Right lobe of liver (tissue), 6 donors: Measurements from ENCODE around the gene PAX6. TPM values are rescaled to one million over a fixed set of nuclear protein-coding genes. Genes with fewer than 3 reads are reported as not detected.

ENCODE experiments used
- ATAC-seq, 4 donors: fragments of 200-7000 bp; cut with Tn5 transposase; one replicate each; pipeline ENCODE4 v1.9.1; 2020; ENCODE audit warnings: mild to moderate bottlenecking in 4 of 4, moderate library complexity in 4 of 4
- DNase-seq, 3 donors: peaks; one replicate each; pipeline ENCODE4 v3.0.0-alpha.2; 2020
- H3K27ac ChIP-seq, 3 donors: fragments of 200-600 bp; one replicate each; pipeline ENCODE4 v1.8.0; 2022
- H3K27me3 ChIP-seq, 2 donors: fragments of 200-600 bp; one replicate each; pipeline ENCODE4 v1.8.0; 2022
- H3K36me3 ChIP-seq, 4 donors: fragments of 200-600 bp; sonication (generic) in 1 of 4; one replicate each; pipeline versions ENCODE4 v1.5.1 to v1.8.0; 2017 to 2022; ENCODE audit warnings: control low read depth in 1 of 4
- H3K4me1 ChIP-seq, 4 donors: fragments of 200-600 bp; sonication (generic) in 1 of 4; one replicate each; pipeline versions ENCODE4 v1.5.1 to v1.8.0; 2017 to 2022; ENCODE audit warnings: control low read depth in 1 of 4
- H3K4me3 ChIP-seq, 3 donors: fragments of 200-600 bp; one replicate each; pipeline ENCODE4 v1.8.0; 2022
- H3K9me3 ChIP-seq, 4 donors: fragments of 200-600 bp; sonication (generic) in 1 of 4; one replicate each; pipeline versions ENCODE4 v1.5.1 to v1.8.0; 2017 to 2022; ENCODE audit warnings: control low read depth in 1 of 4
- CTCF ChIP-seq, 4 donors: fragments of 200-600 bp in 3 of 4; fragments of 450-650 bp in 1 of 4; IDR thresholded peaks; one replicate each; pipeline versions ENCODE4 v1.5.1 to v1.8.0; 2016 to 2022; ENCODE audit warnings: antibody characterized with exemption in 4 of 4, mild to moderate bottlenecking in 2 of 4
- POLR2A ChIP-seq: fragments of 450-650 bp; IDR thresholded peaks from one replicate; pipeline ENCODE4 v1.6.1; 2017; ENCODE audit warnings: antibody characterized with exemption, mild to moderate bottlenecking
- WGBS: methylation state at CpG from one replicate; pipeline ENCODE4 v1.1.6; 2018; ENCODE audit warnings: low coverage, low lambda C conversion rate; ENCODE audit not compliant: insufficient coverage; ENCODE audit errors: missing lambda C conversion rate; 5-methylcytosine and 5-hydroxymethylcytosine counted together
- intact Hi-C, 2 donors: fragments of 100-400 bp; cut with DNase I; formaldehyde crosslinking; loops; one replicate each; pipeline versions ENCODE4 v1.11.2 to v1.14.1; 2022
- total RNA-seq, 6 experiments: library from RNA; depleted of rRNA in 2 of 6; stranded (reverse); fragments of >200 nt in 2 of 6; fragmentation: NEBNext Ultra II Directional in 3 of 6; extraction: Animal tissue kit (Norgen Biotek cat#: 25700) in 3 of 6; gene quantifications; one replicate each; pipeline versions ENCODE4 v1.1.0 to v1.2.4, GENCODE V29; 2016 to 2023
- donor health status: DM: no; HTN: yes; CAD: no.
- donor health status: DM: no; HTN: no; CAD: no.
- donor health status: DM: no; HTN: no; CAD: no.
- donor health status: DM: no; HTN: yes; CAD: no.
- donor health status: DM: no; HTN: yes; CAD: no.

The PAX6 gene
- total RNA-seq, 6 experiments from 2014 or later, result not detected

- DNase-seq, result no peak
- Histone ChIP-seq H3K9me3 (no peaks in the 10 kb centered on the region), H3K36me3 (no peaks in the 10 kb centered on the region), H3K4me1 (no peaks in the 10 kb centered on the region), H3K27me3 (peaks cover 9 to 10% of the 10 kb centered on the region in 2 donors), H3K4me3 (no peak overlapping the region), H3K27ac (no peak overlapping the region)
- intact Hi-C loops, result no loop called here
- TF ChIP-seq POLR2A (no peak), CTCF (IDR thresholded peaks at IDR 0.05) (no peak)
- no peak for ATAC-seq
- 0% methylated on average over 1 of the region's 1 CpG for WGBS
Measured at GRCh38 chr11:31834237-31834636, 23.1 kb upstream of the PAX6 start.

GRCh38 chr11:31830406-31830805 is 19.3 kb upstream of the PAX6 start:
- no peak for TF ChIP-seq POLR2A
- TF ChIP-seq CTCF (IDR thresholded peaks at IDR 0.05), result no peak

GRCh38 chr11:31828217-31828616 is 17.1 kb upstream of the PAX6 start:
- intact Hi-C loops, result no loop called here
- H3K27me3 ChIP-seq, result peaks cover 4 to 52% of the 10 kb centered on the region in 2 donors
- no peak for ATAC-seq
- no peak overlapping the region for H3K27ac ChIP-seq
- peaks cover 0 to 8% (median 0%) of the 10 kb centered on the region in 4 donors for H3K4me1 ChIP-seq
- H3K4me3 ChIP-seq, result no peak overlapping the region
- TF ChIP-seq CTCF (IDR thresholded peaks at IDR 0.05) (no peak), POLR2A (no peak)
- H3K36me3 ChIP-seq, result no peaks in the 10 kb centered on the region
- WGBS, result 18% methylated on average over 7 of the region's 7 CpGs
- H3K9me3 ChIP-seq, result no peaks in the 10 kb centered on the region
- DNase-seq, result no peak

More at GRCh38 chr11:31830406-31830805, 19.3 kb upstream of the PAX6 start:
- H3K27me3 ChIP-seq, result peaks cover under 1 to 31% of the 10 kb centered on the region in 2 donors
- H3K36me3 ChIP-seq, result no peaks in the 10 kb centered on the region
- peaks cover 0 to 8% (median 0%) of the 10 kb centered on the region in 4 donors for H3K4me1 ChIP-seq
- H3K27ac ChIP-seq, result no peak overlapping the region
- intact Hi-C loops, result no loop called here
- WGBS, result 53% methylated on average over 4 of the region's 4 CpGs
- H3K9me3 ChIP-seq, result no peaks in the 10 kb centered on the region
- H3K4me3 ChIP-seq, result no peak overlapping the region
- ATAC-seq, result no peak
- no peak for DNase-seq

- WGBS, result 7% methylated on average over 18 of the region's 18 CpGs
- H3K27me3 ChIP-seq, result peaks cover 7 to 57% of the 10 kb centered on the region in 2 donors
- no peak for TF ChIP-seq CTCF (IDR thresholded peaks at IDR 0.05)
- no peak for TF ChIP-seq POLR2A
- no peaks in the 10 kb centered on the region for H3K9me3 ChIP-seq
- H3K4me3 ChIP-seq, result no peak overlapping the region
- H3K4me1 ChIP-seq, result peaks cover 0 to 8% (median 0%) of the 10 kb centered on the region in 4 donors
- intact Hi-C loops, result no loop called here
- DNase-seq (no peak), ATAC-seq (no peak)
- no peaks in the 10 kb centered on the region for H3K36me3 ChIP-seq
- no peak overlapping the region for H3K27ac ChIP-seq
Measured at GRCh38 chr11:31827455-31828206, 16.5 kb upstream of the PAX6 start.
